MV-4-11 (cell line): Measurements from ENCODE around the gene NAT9.

Experiments
- DNase-seq: peaks from one replicate; lab custom pipeline; 2025; lab: John Stamatoyannopoulos, UW

NAT9 gene

GRCh38 chr17:74776044-74776962 lies at the start of gene NAT9:
TSS of gene NAT9 (minus strand) at chr17:74776345. CDS start at chr17:74775698, 647 bp downstream.
- peak; percentile 94 for DNase-seq

GRCh38 chr17:74824961-74825627 lies 48.9 kb upstream of the NAT9 start:
- DNase-seq = no peak

GRCh38 chr17:74822939-74823367 lies 46.8 kb upstream of the NAT9 start:
- no peak for DNase-seq

GRCh38 chr17:74822335-74822938 lies 46.3 kb upstream of the NAT9 start:
- no peak for DNase-seq

- no peak for DNase-seq
Measured at GRCh38 chr17:74821655-74822334, 45.6 kb upstream of the NAT9 start.

- DNase-seq = no peak
Measured at GRCh38 chr17:74819801-74820436, 43.8 kb upstream of the NAT9 start.

GRCh38 chr17:74818291-74818938 lies 42.3 kb upstream of the NAT9 start:
- no peak for DNase-seq

- DNase-seq = no peak
Measured at GRCh38 chr17:74816905-74817620, 40.9 kb upstream of the NAT9 start.

- DNase-seq = no peak
Measured at GRCh38 chr17:74815550-74816370, 39.6 kb upstream of the NAT9 start.

- DNase-seq = no peak
Measured at GRCh38 chr17:74815067-74815466, 38.9 kb upstream of the NAT9 start.

- no peak for DNase-seq
Measured at GRCh38 chr17:74814453-74814852, 38.3 kb upstream of the NAT9 start.

GRCh38 chr17:74812109-74813009 lies 36.2 kb upstream of the NAT9 start:
- DNase-seq = peak; percentile 60

- no peak for DNase-seq
Measured at GRCh38 chr17:74810699-74811485, 34.7 kb upstream of the NAT9 start.

GRCh38 chr17:74808714-74809430 lies 32.7 kb upstream of the NAT9 start:
- peak; percentile 54 for DNase-seq

- DNase-seq = peak; percentile 37
Measured at GRCh38 chr17:74807925-74808324, 31.8 kb upstream of the NAT9 start.

- DNase-seq = no peak
Measured at GRCh38 chr17:74807441-74807840, 31.3 kb upstream of the NAT9 start.

- no peak for DNase-seq
Measured at GRCh38 chr17:74806334-74806733, 30.2 kb upstream of the NAT9 start.
